Adrenal gland (tissue), 12 donors: ENCODE data around the gene FAM227B. TPM values are rescaled to one million over a fixed set of nuclear protein-coding genes. Genes with fewer than 3 reads are reported as not detected.

ENCODE experiments used
- DNase-seq, 7 donors: peaks; one replicate each; pipeline ENCODE4 v3.0.0-alpha.2; 2019 to 2020
- H3K27ac ChIP-seq, 5 donors: fragments of 200-600 bp; sonication (generic) in 4 of 5; 1 replicate in 3 of 5; 2 replicates in 2 of 5; pipeline versions ENCODE4 v1.5.1 to v1.8.0; 2016 to 2020; ENCODE audit warnings: mild to moderate bottlenecking in 1 of 5
- H3K27me3 ChIP-seq: fragments of 200-600 bp; 2 replicates; pipeline ENCODE4 v1.8.0; 2021
- H3K36me3 ChIP-seq, 2 donors: fragments of 200-600 bp; replicated peaks in 1 of 2; 1 replicate in 1 of 2; 2 replicates in 1 of 2; pipeline versions ENCODE4 v1.5.1 to v1.8.0; 2018 to 2022
- H3K4me1 ChIP-seq, 2 donors: fragments of 200-600 bp; replicated peaks in 1 of 2; 1 replicate in 1 of 2; 2 replicates in 1 of 2; pipeline versions ENCODE4 v1.5.1 to v1.8.0; 2018 to 2021
- H3K4me3 ChIP-seq, 4 donors: fragments of 200-600 bp; sonication (generic) in 3 of 4; one replicate each; pipeline ENCODE4 v1.5.1; 2016 to 2018
- H3K9me3 ChIP-seq, 3 donors: fragments of 200-600 bp; sonication (generic) in 1 of 3; replicated peaks in 1 of 3; 1 replicate in 2 of 3; 2 replicates in 1 of 3; pipeline versions ENCODE4 v1.5.1 to v1.8.0; 2016 to 2021
- POLR2A ChIP-seq, 2 donors: fragments of 450-650 bp; IDR thresholded peaks; one replicate each; pipeline ENCODE4 v1.6.1; 2017; ENCODE audit warnings: antibody characterized with exemption in 2 of 2, mild to moderate bottlenecking in 2 of 2, moderate library complexity in 1 of 2
- WGBS, 4 donors: extraction: QIAGEN DNeasy Blood & Tissue Kit in 2 of 4; methylation state at CpG; one replicate each; pipeline versions ENCODE4 v1.1.5 to v1.1.7; 2013 to 2017; 5-methylcytosine and 5-hydroxymethylcytosine counted together
- intact Hi-C, 2 donors: fragments of 100-400 bp; cut with DNase I; formaldehyde crosslinking; loops; one replicate each; pipeline versions ENCODE4 v1.14.1 to v1.15.0; 2022 to 2023
- polyA plus RNA-seq, 3 donors: library from polyadenylated mRNA; stranded (reverse); fragments of 200-250 nt in 2 of 3; fragments of 350-450 nt in 1 of 3; fragmentation: Illumina TruSeq in 1 of 3; extraction: RNeasy Lipid Tissue Mini Kit (QIAGEN cat#74804) in 1 of 3; gene quantifications; one replicate each; pipeline ENCODE4 v1.2.3, GENCODE V29; 2013 to 2014
- total RNA-seq, 9 donors: library from RNA; depleted of rRNA in 4 of 9; stranded (reverse); fragments of >200 nt in 4 of 9; fragments of 120-200 nt in 1 of 9; fragmentation: NEBNext Ultra II Directional in 1 of 9; extraction: Animal tissue kit (Norgen Biotek cat#: 25700) in 1 of 9; gene quantifications; one replicate each; pipeline versions ENCODE4 v1.1.0 to v1.2.4, GENCODE V29; 2013 to 2023
- TF ChIP-seq, protein P1 (sequence below), 6 experiments: fragments of 450-650 bp in 4 of 6; fragments of 200-600 bp in 2 of 6; sonication (generic) in 1 of 6; IDR thresholded peaks; 1 replicate in 5 of 6; 2 replicates in 1 of 6; pipeline versions ENCODE4 v1.5.1 to v1.8.0; 2016 to 2021; ENCODE audit warnings: antibody characterized with exemption in 6 of 6, mild to moderate bottlenecking in 2 of 6, moderate library complexity in 1 of 6
- donor health status: healthy with polysubstance abuse.
- donor health status: Bipolar disorder and iron deficiency.
- donor health status: DM: yes; HTN: yes; CAD: no.
- donor health status: DM: no; HTN: no; CAD: no.
- donor health status: DM: no; HTN: no; CAD: no.
- donor health status: DM: yes; HTN: yes; CAD: no.

FAM227B gene
- total and polyA plus RNA-seq, 12 donors = 1.4 to 20.4 (median 8.4) TPM

DNA sequence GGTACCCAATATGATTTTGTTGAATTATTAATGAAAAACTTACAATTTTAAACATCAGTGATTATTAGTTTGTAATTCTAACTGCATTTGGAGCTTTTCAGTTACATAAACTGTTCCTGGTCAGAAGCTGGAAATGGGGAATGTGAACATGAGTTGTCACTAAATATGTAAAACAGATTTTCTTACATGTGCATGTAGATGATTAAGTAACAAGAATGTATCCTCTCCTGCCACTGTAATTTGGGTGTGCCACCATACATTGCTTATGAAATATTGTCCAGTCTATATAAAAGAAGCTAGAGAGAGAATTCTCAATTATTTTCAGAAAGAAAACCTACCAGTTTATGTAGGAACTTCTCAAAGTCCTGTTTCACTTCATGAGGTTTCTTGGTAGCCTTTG, 289.2 kb downstream of the FAM227B start:
- intact Hi-C loops = no loop called here
- no peak for DNase-seq
- Histone ChIP-seq H3K4me1 (no peaks in the 10 kb centered on the region), H3K27me3 (no peaks in the 10 kb centered on the region), H3K36me3 (no peaks in the 10 kb centered on the region), H3K9me3 (no peaks in the 10 kb centered on the region), H3K27ac (no peak overlapping the region), H3K4me3 (no peak overlapping the region)
- TF ChIP-seq, protein P1, sequence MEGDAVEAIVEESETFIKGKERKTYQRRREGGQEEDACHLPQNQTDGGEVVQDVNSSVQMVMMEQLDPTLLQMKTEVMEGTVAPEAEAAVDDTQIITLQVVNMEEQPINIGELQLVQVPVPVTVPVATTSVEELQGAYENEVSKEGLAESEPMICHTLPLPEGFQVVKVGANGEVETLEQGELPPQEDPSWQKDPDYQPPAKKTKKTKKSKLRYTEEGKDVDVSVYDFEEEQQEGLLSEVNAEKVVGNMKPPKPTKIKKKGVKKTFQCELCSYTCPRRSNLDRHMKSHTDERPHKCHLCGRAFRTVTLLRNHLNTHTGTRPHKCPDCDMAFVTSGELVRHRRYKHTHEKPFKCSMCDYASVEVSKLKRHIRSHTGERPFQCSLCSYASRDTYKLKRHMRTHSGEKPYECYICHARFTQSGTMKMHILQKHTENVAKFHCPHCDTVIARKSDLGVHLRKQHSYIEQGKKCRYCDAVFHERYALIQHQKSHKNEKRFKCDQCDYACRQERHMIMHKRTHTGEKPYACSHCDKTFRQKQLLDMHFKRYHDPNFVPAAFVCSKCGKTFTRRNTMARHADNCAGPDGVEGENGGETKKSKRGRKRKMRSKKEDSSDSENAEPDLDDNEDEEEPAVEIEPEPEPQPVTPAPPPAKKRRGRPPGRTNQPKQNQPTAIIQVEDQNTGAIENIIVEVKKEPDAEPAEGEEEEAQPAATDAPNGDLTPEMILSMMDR (IDR thresholded peaks at IDR 0.05) = no peak
- TF ChIP-seq POLR2A (IDR thresholded peaks at IDR 0.05) = no peak

DNA sequence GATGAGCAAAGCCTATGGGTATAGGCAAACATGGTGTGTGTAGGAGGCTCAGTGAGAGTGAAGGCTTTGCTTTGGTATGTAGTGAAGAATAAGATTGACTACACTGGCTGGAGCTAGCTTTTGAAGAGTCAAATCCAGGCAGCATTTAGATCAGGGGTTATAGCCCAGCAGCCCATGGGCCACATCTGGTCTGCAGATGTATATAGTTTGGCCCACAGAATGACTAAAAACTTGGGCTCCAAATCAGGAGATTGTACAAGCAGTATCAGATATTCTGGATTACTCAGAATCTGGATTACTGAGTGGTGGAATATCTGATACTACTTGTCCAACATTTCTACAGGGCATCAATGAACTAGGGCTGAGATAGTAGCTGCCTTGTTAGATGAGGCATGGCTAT, 290.5 kb downstream of the FAM227B start:
- no peaks in the 10 kb centered on the region for H3K27me3 ChIP-seq
- TF ChIP-seq, protein P1 (IDR thresholded peaks at IDR 0.05) = no peak
- TF ChIP-seq POLR2A (IDR thresholded peaks at IDR 0.05) = no peak
- DNase-seq = no peak
- H3K27ac ChIP-seq = no peak overlapping the region
- no peaks in the 10 kb centered on the region for H3K9me3 ChIP-seq
- H3K4me3 ChIP-seq = no peak overlapping the region
- H3K36me3 ChIP-seq = no peaks in the 10 kb centered on the region
- intact Hi-C loops = no loop called here
- H3K4me1 ChIP-seq = no peaks in the 10 kb centered on the region

DNA sequence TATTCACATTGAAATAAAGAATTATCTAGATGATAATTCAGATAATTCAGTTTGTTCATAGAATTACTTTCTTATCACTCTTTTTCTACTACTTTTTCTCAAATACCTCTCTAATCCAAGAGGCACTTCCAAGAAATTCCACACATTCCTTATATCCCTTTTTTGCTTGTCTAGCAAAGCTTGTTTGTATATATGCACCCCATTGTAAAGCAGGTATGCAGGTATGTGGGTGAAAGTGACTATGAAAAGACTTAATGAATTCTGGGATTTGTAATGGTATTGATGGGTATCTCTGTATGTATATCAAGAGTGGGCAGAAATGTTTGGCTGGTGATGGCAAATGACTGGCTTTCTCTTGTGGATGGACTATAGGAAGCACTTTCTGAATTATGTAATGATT, 291.7 kb downstream of the FAM227B start:
- no peak for TF ChIP-seq POLR2A (IDR thresholded peaks at IDR 0.05)
- TF ChIP-seq, protein P1 (IDR thresholded peaks at IDR 0.05) = no peak
- no peak overlapping the region for H3K27ac ChIP-seq
- H3K4me1 ChIP-seq = no peaks in the 10 kb centered on the region
- H3K36me3 ChIP-seq = no peaks in the 10 kb centered on the region
- H3K9me3 ChIP-seq = no peaks in the 10 kb centered on the region
- no peaks in the 10 kb centered on the region for H3K27me3 ChIP-seq
- intact Hi-C loops = no loop called here
- no peak for DNase-seq
- H3K4me3 ChIP-seq = no peak overlapping the region

DNA sequence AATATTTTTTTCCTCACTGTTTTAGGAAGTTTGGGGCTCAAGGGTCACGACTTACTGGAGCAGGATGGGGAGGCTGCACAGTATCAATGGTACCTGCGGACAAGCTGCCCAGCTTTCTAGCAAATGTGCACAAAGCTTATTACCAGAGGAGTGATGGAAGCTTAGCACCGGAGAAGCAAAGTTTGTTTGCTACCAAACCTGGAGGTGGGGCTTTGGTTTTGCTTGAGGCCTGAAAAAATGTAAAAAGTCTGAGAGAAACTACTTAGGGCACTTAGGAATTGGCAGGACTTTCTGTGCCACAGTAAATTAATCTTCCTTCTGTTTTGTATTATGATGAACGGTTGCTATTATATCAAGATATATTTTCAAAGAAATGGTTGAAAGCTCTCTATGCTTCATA, 292.7 kb downstream of the FAM227B start:
- DNase-seq = no peak
- H3K36me3 ChIP-seq = no peaks in the 10 kb centered on the region
- TF ChIP-seq POLR2A (IDR thresholded peaks at IDR 0.05) = no peak
- TF ChIP-seq, protein P1 (IDR thresholded peaks at IDR 0.05) = no peak
- intact Hi-C loops = no loop called here
- no peaks in the 10 kb centered on the region for H3K4me1 ChIP-seq
- H3K4me3 ChIP-seq = no peak overlapping the region
- H3K9me3 ChIP-seq = no peaks in the 10 kb centered on the region
- no peak overlapping the region for H3K27ac ChIP-seq
- no peaks in the 10 kb centered on the region for H3K27me3 ChIP-seq
- 94 to 96% (median 95%) methylated on average over 4 of the region's 4 CpGs for WGBS, 4 donors
